ENCODE data around the gene CORO1C.
"Not testable (repeated sequence)": the region's sequence is repeated elsewhere in the genome, so short reads cannot be mapped to it uniquely, and the experiment has no call there.

CORO1C gene

GRCh38 chr12:108672054-108672453 lies 59.3 kb downstream of the CORO1C start:
- no peak for DNase-seq (ENCODE audit: low read depth in 2 of 2)

GRCh38 chr12:108671110-108671509 lies 60.2 kb downstream of the CORO1C start:
- no peak for DNase-seq (ENCODE audit: low read depth in 2 of 2)

GRCh38 chr12:108670066-108670631 lies 61.2 kb downstream of the CORO1C start:
- DNase-seq (ENCODE audit: low read depth in 2 of 2), result no peak

GRCh38 chr12:108668542-108668941 lies 62.8 kb downstream of the CORO1C start:
- DNase-seq (ENCODE audit: low read depth in 2 of 2), result no peak

- DNase-seq (ENCODE audit: low read depth in 2 of 2), result no peak
Measured at GRCh38 chr12:108668063-108668462, 63.3 kb downstream of the CORO1C start.

- DNase-seq (ENCODE audit: low read depth in 2 of 2), result no peak
Measured at GRCh38 chr12:108667349-108667748, 64.0 kb downstream of the CORO1C start.

- DNase-seq (ENCODE audit: low read depth in 2 of 2), result no peak
Measured at GRCh38 chr12:108666401-108666881, 64.9 kb downstream of the CORO1C start.

- no peak for DNase-seq (ENCODE audit: low read depth in 2 of 2)
Measured at GRCh38 chr12:108665608-108666202, 65.6 kb downstream of the CORO1C start.

- peak; percentile 67 to 69 for DNase-seq (ENCODE audit: low read depth in 2 of 2)
Measured at GRCh38 chr12:108664338-108665258, 66.7 kb downstream of the CORO1C start.

- no peak for DNase-seq (ENCODE audit: low read depth in 2 of 2)
Measured at GRCh38 chr12:108663324-108664015, 67.8 kb downstream of the CORO1C start.

- DNase-seq (ENCODE audit: low read depth in 2 of 2), result not testable (repeated sequence)
Measured at GRCh38 chr12:108658115-108658514, 73.2 kb downstream of the CORO1C start.

- DNase-seq (ENCODE audit: low read depth in 2 of 2), result no peak
Measured at GRCh38 chr12:108657130-108657745, 74.1 kb downstream of the CORO1C start.

GRCh38 chr12:108656247-108656646 lies 75.1 kb downstream of the CORO1C start:
- not testable (repeated sequence) for DNase-seq (ENCODE audit: low read depth in 2 of 2)

- DNase-seq (ENCODE audit: low read depth in 2 of 2), result not testable (repeated sequence)
Measured at GRCh38 chr12:108655812-108656175, 75.5 kb downstream of the CORO1C start.

- not testable (repeated sequence) for DNase-seq (ENCODE audit: low read depth in 2 of 2)
Measured at GRCh38 chr12:108654622-108655021, 76.7 kb downstream of the CORO1C start.

GRCh38 chr12:108653922-108654321 lies 77.4 kb downstream of the CORO1C start:
- DNase-seq (ENCODE audit: low read depth in 2 of 2), result no peak

- no peak for DNase-seq (ENCODE audit: low read depth in 2 of 2)
Measured at GRCh38 chr12:108653082-108653516, 78.2 kb downstream of the CORO1C start.

- DNase-seq (ENCODE audit: low read depth in 2 of 2), result no peak
Measured at GRCh38 chr12:108650083-108650482, 81.2 kb downstream of the CORO1C start.

- DNase-seq (ENCODE audit: low read depth in 2 of 2), result no peak
Measured at GRCh38 chr12:108649669-108650068, 81.6 kb downstream of the CORO1C start.

GRCh38 chr12:108649126-108649525 lies 82.2 kb downstream of the CORO1C start:
- DNase-seq (ENCODE audit: low read depth in 2 of 2), result no peak

GRCh38 chr12:108648371-108648770 lies 82.9 kb downstream of the CORO1C start:
- no peak for DNase-seq (ENCODE audit: low read depth in 2 of 2)

All from stimulated activated CD8-positive, alpha-beta memory T cell treated with anti-CD3 and anti-CD28 coated beads, Interleukin-15, amount 100 ng/mL, for 48 hours (primary cell).